AG20443 (cell line): ENCODE data around the gene TRIM9.
"Not testable (repeated sequence)": the region's sequence is repeated elsewhere in the genome, so short reads cannot be mapped to it uniquely, and the experiment has no call there.

Experiments
- DNase-seq: peaks from one replicate; pipeline ENCODE4 v3.0.0; 2012; ENCODE audit warnings: low spot score, mixed read lengths

TRIM9 gene

GRCh38 chr14:51004352-51004800 is 90.5 kb downstream of the TRIM9 start:
- no peak for DNase-seq

- DNase-seq: no peak
Measured at GRCh38 chr14:51002406-51002999, 92.4 kb downstream of the TRIM9 start.

- DNase-seq: no peak
Measured at GRCh38 chr14:51000566-51000965, 94.3 kb downstream of the TRIM9 start.

GRCh38 chr14:50999726-51000125 is 95.2 kb downstream of the TRIM9 start:
- no peak for DNase-seq

GRCh38 chr14:50998612-50999011 is 96.3 kb downstream of the TRIM9 start:
- DNase-seq: no peak

- no peak for DNase-seq
Measured at GRCh38 chr14:50997712-50998111, 97.2 kb downstream of the TRIM9 start.

GRCh38 chr14:50994158-50994557 is 100.7 kb downstream of the TRIM9 start:
- DNase-seq: not testable (repeated sequence)

- no peak for DNase-seq
Measured at GRCh38 chr14:50985859-50986331, 109.0 kb downstream of the TRIM9 start.

GRCh38 chr14:50985124-50985858 is 109.6 kb downstream of the TRIM9 start:
- DNase-seq: peak; percentile 11

- DNase-seq: no peak
Measured at GRCh38 chr14:50984036-50984710, 110.7 kb downstream of the TRIM9 start.

GRCh38 chr14:50979941-50980850 is 114.7 kb downstream of the TRIM9 start:
- DNase-seq: no peak

GRCh38 chr14:50978888-50979287 is 116.0 kb downstream of the TRIM9 start:
- DNase-seq: no peak

- no peak for DNase-seq
Measured at GRCh38 chr14:50978529-50978871, 116.4 kb downstream of the TRIM9 start.

GRCh38 chr14:50977863-50978528 is 116.9 kb downstream of the TRIM9 start:
- DNase-seq: no peak

- DNase-seq: no peak
Measured at GRCh38 chr14:50974118-50974517, 120.8 kb downstream of the TRIM9 start.

GRCh38 chr14:50972734-50973133 is 122.2 kb downstream of the TRIM9 start:
- no peak for DNase-seq

- no peak for DNase-seq
Measured at GRCh38 chr14:50970886-50971781, 123.8 kb downstream of the TRIM9 start.

- no peak for DNase-seq
Measured at GRCh38 chr14:50967790-50968189, 127.1 kb downstream of the TRIM9 start.

- peak; percentile 15 for DNase-seq
Measured at GRCh38 chr14:50967103-50967502, 127.8 kb downstream of the TRIM9 start.

- DNase-seq: peak; percentile 59
Measured at GRCh38 chr14:50964683-50965390, 130.1 kb downstream of the TRIM9 start.
